Stimulated activated CD8-positive, alpha-beta memory T cell treated with anti-CD3 and anti-CD28 coated beads, Interleukin-7, amount 100 ng/mL, for 4 hours (primary cell): ENCODE results near the gene COQ8A.
A peak's percentile ranks its signal among the peaks of the same experiment; 100 is the strongest.
"Not testable (repeated sequence)": the region's sequence is repeated elsewhere in the genome, so short reads cannot be mapped to it uniquely, and the experiment has no call there.

Source experiments
- DNase-seq, 2 donors: peaks; one replicate each; pipeline ENCODE4 v3.0.0-alpha.2; 2020; ENCODE audit warnings: low read depth in 2 of 2

Gene COQ8A

GRCh38 chr1:226985839-226986463 is 45.9 kb downstream of the COQ8A start:
- no peak for DNase-seq

DNA sequence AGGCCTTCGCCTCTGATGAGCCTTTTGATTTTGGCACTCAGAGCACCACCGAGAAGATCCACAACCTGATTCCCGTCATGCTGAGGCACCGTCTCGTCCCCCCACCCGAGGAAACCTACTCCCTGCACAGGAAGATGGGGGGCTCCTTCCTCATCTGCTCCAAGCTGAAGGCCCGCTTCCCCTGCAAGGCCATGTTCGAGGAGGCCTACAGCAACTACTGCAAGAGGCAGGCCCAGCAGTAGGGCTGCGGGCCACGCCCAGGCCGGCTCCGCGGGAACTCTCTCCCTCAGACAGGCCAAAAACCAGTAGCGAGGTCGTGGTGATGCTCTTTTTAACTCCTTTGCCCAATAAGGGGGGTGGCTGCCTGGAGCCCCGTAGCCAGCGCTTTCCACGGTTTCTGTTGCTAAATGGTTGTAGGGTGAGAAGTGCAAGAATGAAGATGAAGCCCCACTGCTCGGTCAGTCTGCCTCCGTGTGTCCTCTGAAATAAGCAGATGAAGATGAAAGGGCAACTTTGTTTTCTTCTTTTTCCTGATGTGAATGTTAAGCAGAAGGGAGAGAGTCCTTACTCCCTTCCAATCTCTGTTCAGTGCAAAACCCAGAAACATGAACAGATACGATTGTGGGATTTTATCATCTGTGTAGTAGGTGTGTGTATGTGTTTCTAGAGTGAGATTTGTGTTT is 46.5 kb downstream of the COQ8A start:
- DNase-seq = no peak

GRCh38 chr1:226987179-226987536 is 47.1 kb downstream of the COQ8A start:
- no peak for DNase-seq

DNA sequence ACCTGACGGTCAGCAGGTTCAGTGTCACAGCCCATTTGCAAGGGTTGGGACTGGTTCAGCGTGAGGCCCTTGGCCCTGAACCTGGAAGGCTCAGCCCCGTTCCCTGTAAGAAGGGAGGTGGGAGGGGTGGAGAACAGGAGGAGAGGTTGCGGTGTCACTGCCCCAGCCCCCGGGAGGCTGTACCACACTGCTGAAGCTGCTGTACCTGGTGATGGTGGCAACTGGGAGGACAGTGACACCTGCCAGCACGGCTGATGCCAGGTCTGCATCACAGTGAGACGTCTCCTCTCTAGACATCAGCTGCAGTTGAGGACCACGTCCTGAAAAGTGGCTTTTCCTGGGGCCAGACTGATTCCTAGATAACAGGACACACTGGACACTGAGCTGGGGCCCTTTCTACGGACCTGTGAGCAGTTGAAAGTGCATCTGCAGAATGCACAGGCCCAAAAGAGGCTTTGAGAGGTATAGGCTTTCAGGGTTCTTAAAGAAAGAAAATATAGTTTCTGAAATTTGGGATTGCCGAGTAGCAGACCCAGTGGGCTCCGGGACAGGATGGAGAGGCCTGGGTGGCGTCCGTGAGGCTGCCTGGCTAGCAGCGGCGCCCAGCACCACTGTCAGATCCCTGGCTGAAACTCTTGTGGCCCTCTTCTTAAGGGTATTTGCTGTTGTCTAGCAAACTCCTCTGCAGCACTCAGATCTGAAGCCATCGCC is 47.7 kb downstream of the COQ8A start:
- no peak for DNase-seq

DNA sequence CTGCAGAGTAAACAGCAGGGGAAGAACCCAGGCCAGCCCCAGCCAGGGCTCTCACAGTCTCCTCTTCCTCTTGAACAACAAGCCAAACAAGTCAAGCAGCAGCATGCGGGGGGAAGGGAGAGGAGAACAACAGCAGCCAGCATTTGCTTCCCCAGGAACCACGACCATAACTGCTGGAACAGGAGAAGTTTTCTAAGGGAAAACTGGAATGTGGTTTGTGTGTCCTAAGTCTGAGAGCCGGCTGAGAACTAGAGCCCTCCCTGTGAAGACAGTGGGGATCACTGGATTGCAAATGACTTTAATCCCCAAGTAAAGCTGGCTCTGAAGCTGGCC is 48.2 kb downstream of the COQ8A start:
- no peak for DNase-seq

DNA sequence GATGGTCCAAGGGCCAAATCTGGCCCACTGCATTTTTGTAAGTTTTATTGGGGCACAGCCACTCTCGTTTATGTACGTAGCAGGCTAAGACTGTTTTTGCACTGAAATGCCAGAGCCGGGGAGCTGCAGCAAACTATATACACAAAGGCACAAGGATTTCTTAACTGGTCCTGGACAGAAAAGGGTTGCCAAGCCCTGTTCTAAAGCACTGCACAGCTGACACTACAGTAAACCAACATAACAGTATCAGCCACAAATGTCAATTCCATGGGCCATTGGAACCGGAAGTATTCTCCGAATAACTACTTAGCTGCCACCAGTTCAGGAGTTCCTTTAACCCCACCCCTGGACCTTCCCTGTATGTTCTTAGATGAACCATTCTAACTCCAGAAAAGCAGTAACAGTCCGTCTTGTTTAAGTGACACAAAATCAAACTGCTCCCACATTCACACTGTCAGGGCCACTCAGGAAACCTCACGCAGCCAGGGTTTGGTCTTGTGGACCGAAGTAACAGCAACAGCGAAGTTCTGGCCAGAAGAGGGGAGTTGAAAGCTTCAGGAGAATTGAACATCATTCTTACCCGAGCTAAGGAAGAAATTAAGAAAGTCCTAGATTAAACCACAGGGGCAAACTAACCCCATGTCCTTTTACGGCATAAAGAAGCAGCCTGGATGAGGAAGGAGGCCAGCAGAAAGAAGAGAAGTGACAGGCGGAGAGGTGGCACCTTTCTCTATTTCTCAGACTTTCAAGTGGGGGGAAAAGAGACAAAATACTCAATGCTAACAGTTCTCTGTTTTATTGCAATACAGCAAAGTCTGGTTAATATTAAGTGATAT is 49.2 kb downstream of the COQ8A start:
- no peak for DNase-seq

DNA sequence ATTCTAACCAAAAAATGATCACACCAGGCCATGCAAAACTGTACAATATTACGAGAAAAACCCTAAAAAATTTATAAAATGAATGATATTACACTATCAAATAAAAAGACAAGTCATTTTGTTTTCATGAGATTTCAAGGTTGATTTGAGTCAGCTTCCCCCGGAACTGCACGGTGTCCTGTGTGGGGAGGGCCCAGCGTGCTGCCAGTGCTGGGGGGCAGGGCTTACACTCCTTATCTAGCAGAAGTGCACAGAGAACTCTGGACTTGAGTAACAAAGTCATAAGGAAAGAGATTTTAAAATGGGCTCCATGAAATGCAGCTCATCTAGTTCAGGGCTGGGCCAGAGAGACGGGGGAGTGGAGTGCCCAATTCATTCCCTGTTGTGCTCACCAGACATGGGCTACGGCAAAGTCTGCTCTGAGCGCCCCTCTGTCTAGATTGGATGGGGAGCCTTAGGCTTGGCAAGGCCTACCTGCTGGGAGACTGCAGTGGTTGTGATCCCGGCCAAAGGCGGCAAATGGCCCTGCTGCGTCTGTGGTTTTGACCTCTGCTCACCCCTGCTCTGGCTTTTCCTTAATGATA is 50.1 kb downstream of the COQ8A start:
- peak; percentile 10 to 34 for DNase-seq

DNA sequence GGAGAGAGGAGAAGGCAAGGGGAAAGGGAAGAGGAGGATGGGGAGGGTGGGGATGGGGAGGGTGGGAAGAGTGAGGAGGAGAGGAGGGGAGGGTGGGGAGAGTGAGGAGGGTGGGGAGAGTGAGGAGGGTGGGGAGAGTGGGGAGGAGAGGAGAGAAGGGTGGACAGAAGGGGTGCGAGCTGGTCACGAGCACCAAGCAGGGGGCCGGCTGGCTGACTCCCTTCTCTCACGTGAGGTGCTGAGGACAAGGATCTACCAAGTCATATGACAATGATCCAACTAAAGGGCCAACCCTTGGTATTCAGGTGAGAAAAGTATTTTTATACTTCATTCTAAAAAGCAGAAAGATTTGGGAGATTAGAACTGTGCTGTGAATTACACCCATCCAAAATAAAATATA is 51.8 kb downstream of the COQ8A start:
- DNase-seq = no peak

DNA sequence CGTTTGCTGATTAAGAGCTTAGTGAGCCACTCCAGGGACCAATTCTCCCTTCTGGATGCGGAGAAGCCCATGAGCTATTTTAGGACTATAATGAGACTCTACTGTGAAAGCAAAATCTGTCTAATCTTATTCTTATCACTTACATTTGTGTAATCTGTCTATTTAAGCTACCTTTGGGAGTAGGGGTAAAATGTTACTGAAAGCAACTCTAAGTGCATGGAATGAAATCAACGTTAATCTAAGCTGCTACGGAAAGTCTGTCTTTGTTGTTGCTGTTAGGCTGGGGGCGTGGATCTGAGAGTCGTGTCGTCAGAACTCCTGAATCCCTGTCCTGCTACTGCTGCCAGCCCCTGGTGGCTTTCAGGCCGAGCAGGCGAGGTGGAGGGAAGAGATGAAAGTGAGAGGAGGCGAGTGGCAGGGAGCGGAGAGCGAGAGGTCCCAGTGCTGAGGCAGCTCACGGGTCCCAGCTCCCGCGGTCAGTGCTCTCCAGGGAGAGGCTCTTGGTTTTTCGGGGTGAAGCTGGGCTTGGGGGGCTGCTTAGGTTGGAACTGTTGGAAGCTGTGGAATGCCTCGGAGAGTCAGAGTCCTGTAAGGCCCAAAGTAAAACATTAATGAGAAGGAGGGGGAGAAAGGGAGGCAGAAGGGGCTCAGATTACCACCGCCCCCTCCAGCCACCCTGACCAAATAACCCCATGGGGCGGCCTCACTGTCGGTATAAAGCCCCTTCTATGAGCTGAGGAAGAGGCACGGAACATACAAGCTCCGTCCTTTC is 53.9 kb downstream of the COQ8A start:
- no peak for DNase-seq

DNA sequence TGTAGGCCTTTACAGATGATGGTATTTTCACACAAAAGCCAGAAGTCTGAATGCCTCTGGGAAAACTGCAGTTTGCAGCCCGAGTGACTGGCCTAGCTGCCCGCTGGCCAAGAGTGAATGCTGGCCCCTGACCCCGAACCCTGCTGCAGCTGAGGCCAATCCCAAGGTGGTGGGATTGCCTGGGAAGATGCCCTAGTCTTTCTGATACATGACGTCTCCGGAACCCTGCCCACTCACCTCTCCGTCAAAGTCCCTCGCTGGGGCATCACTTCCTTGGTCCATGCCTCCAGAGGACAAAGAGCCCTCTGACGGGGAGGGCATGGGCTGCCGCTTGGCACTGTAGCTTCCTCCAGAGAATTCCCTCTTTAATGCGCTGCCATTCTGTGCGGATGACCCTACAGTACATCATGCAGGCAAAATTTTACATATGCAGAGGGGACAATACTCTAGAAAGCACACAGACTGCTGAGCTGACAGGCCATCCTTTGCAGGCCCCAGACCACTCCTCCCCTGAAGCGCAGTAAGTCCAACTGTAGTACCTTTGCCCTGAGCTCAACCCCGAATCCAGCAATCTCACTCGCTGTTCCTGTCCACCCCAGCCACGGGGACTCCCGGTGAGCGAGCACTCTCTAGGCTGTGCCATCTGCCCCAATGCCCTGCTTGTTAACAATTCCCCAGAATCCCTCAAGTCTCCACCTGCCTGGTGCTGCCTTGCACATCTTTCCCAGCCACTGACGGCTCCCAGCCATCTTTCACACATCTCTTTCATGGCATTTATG is 54.7 kb downstream of the COQ8A start:
- no peak for DNase-seq

- no peak for DNase-seq
Observed at GRCh38 chr1:226995365-226996332, 55.6 kb downstream of the COQ8A start.

DNA sequence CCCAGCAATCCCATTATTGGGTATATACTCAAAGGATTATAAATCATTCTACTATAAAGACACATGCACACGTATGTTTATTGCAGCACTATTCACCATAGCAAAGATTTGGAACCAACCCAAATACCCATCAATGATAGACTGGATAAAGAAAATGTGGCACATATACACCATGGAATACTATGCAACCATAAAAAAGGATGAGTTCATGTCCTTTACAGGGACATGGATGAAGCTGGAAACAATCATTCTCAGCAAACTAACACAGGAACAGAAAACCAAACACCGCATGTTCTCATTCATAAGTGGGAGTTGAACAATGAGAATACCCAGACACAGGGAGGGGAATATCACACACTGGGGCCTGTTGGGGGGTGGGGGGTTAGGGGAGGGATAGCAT is 59.5 kb downstream of the COQ8A start:
- not testable (repeated sequence) for DNase-seq

- DNase-seq = no peak
Observed at GRCh38 chr1:227002531-227003049, 62.5 kb downstream of the COQ8A start.

GRCh38 chr1:227003165-227003564 is 63.1 kb downstream of the COQ8A start:
- no peak for DNase-seq

DNA sequence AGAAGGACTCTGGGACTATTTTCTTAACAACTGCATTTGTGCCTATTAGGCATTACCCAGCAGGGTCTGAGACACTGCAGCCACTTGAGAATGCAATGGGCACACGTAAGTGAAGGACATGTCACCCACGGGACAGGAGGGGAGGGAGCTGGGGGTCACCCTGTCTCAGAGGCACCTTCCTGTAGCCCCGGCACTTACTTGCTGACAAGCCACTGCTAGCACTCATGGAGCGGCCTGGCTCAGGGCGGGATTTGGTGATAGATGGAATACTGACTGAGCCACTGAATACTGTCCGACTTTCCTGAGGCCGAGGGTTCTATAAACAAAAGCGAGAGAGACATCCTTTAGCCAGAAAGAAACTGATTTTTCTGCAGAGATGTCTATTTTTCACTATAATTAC is 64.7 kb downstream of the COQ8A start:
- DNase-seq = no peak

DNA sequence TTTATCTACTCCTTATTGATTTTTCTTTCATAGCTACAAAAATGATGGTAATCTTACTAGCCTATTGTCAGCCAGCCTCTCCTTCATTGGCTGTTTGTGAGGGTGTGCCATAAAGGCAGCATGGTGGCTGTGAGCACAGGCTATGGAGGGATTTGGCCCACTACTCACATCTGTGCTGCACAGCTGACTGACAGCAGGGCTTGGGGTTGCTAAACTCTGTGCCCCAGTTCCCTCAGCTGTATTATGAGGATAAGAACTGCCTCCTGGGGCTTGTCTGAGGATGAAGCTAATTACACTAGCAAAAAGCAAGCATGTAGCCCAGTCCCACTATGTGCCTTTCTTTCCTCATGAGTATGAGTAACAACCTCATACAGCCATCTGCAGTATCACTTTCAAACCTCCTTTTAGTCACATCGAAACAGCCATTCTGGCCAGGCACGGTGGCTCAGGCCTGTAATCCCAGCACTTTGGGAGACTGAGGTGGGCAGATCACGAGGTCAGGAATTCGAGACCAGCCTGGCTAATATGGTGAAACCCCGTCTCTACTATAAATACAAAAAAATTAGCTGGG is 66.2 kb downstream of the COQ8A start:
- no peak for DNase-seq

DNA sequence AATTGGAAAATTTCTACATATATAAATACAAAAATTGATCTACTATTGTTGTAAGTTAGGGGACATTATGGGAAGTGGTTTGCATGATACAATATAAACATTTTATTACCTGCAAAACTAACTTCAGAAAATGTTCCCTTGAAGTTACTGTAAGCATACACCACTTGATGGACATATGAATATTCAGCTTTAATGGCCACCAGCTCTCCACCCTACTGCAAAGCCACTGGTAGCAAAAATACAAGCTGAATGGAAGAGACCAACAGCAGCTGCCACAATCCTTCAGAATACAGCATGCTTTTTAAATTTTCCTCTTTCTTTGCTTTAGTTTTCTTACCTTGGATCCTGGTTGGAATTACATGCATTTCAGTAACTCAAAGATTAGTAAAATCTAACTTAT is 69.8 kb downstream of the COQ8A start:
- DNase-seq = no peak

DNA sequence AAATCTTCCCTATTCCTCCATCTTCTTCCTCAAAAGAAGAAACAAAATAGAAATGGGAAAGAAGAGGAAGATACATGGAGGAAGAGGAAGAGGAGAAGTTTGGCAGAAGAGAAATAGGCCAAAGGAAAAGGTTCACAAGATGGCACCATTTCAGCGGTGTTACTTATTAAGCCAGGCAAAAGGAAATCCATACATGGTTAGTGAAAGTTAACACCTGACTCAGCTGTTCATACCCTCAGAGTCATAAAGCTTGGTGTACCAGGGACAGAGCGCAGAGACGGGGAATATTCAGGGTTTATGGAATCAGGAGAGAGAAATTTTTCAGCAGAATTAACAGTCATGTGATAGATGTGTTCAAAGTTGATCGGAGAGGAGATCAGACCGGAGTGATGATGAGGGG is 70.6 kb downstream of the COQ8A start:
- DNase-seq = no peak

DNA sequence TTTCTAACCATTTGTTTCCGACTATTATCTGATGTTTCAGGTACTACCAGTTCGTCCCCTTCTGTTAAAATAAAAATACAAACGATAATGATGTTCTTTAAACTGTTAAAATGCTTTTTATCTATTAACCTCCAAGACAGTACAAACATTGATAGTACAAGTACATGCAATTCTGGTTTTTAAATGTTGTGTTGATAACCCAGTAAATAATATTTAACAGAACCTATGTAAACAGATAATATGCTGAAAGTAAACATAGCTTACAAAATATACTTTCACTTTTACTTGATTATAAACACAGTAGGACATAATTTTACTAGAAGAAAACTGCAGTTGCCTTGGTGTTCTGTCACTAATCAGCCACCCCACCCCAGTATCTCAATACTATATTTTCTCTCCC is 76.9 kb downstream of the COQ8A start:
- DNase-seq = no peak
